Measurements from ENCODE around the gene SPG11.
"Not testable (repeated sequence)": the region's sequence is repeated elsewhere in the genome, so short reads cannot be mapped to it uniquely, and the experiment has no call there.

SPG11 gene

GRCh38 chr15:44663410-44664308 is at the start of gene SPG11:
Gene SPG11, minus strand, starts transcription at chr15:44663662. Its CDS starts 15 bp downstream, at chr15:44663647.
- H3K4me1 ChIP-seq (ENCODE audit: insufficient read depth, low read length) = peaks cover 17% of the 10 kb centered on the region
- peak within 1 kb of the TSS; percentile 98 to 99 for H3K4me3 ChIP-seq (ENCODE audit: low read depth in 1 of 2, low read length in 2 of 2)
- H3K9me3 ChIP-seq (ENCODE audit: low read length) = no peaks in the 10 kb centered on the region
- H3K36me3 ChIP-seq (ENCODE audit: insufficient read depth, low read length) = peaks cover 8% of the 10 kb centered on the region
- H3K27me3 ChIP-seq (ENCODE audit: control insufficient read depth in 1 of 2, insufficient read depth in 2 of 2, low read length in 2 of 2) = no peaks in the 10 kb centered on the region
- peak within 1 kb of the TSS; percentile 94 for H3K9ac ChIP-seq (ENCODE audit: low read length)
- H3K27ac ChIP-seq (ENCODE audit: low read depth, low read length) = peak within 1 kb of the TSS; percentile 95

- Histone ChIP-seq H3K4me3 (ENCODE audit: low read depth in 1 of 2, low read length in 2 of 2) (peak overlapping the region; percentile 89 to 98), H3K27ac (ENCODE audit: low read depth, low read length) (peak overlapping the region; percentile 100), H3K36me3 (ENCODE audit: insufficient read depth, low read length) (peaks cover 25% of the 10 kb centered on the region), H3K27me3 (ENCODE audit: control insufficient read depth in 1 of 2, insufficient read depth in 2 of 2, low read length in 2 of 2) (no peaks in the 10 kb centered on the region), H3K9me3 (ENCODE audit: low read length) (no peaks in the 10 kb centered on the region), H3K4me1 (ENCODE audit: insufficient read depth, low read length) (peaks cover 20% of the 10 kb centered on the region), H3K9ac (ENCODE audit: low read length) (peak overlapping the region; percentile 92)
Measured at GRCh38 chr15:44712346-44713005, 49.0 kb upstream of the SPG11 start.

- Histone ChIP-seq H3K9me3 (ENCODE audit: low read length) (no peaks in the 10 kb centered on the region), H3K27me3 (ENCODE audit: control insufficient read depth in 1 of 2, insufficient read depth in 2 of 2, low read length in 2 of 2) (no peaks in the 10 kb centered on the region), H3K4me3 (ENCODE audit: low read depth in 1 of 2, low read length in 2 of 2) (peak overlapping the region; percentile 89 to 98), H3K4me1 (ENCODE audit: insufficient read depth, low read length) (peaks cover 20% of the 10 kb centered on the region), H3K9ac (ENCODE audit: low read length) (peak overlapping the region; percentile 92), H3K27ac (ENCODE audit: low read depth, low read length) (peak overlapping the region; percentile 100), H3K36me3 (ENCODE audit: insufficient read depth, low read length) (peaks cover 19% of the 10 kb centered on the region)
Measured at GRCh38 chr15:44711743-44712345, 48.4 kb upstream of the SPG11 start.

- peaks cover 20% of the 10 kb centered on the region for H3K4me1 ChIP-seq (ENCODE audit: insufficient read depth, low read length)
- peaks cover 13% of the 10 kb centered on the region for H3K36me3 ChIP-seq (ENCODE audit: insufficient read depth, low read length)
- H3K27me3 ChIP-seq (ENCODE audit: control insufficient read depth in 1 of 2, insufficient read depth in 2 of 2, low read length in 2 of 2) = no peaks in the 10 kb centered on the region
- H3K4me3 ChIP-seq (ENCODE audit: low read depth in 1 of 2, low read length in 2 of 2) = peak within 1 kb of the TSS; percentile 89 to 98
- peak within 1 kb of the TSS; percentile 100 for H3K27ac ChIP-seq (ENCODE audit: low read depth, low read length)
- H3K9me3 ChIP-seq (ENCODE audit: low read length) = no peaks in the 10 kb centered on the region
- peak within 1 kb of the TSS; percentile 92 for H3K9ac ChIP-seq (ENCODE audit: low read length)
Measured at GRCh38 chr15:44711096-44711742, 47.8 kb upstream of the SPG11 start, which contains the start of the genes B2M and PATL2. Gene B2M, plus strand, starts transcription at chr15:44711517. Its CDS starts 30 bp downstream, at chr15:44711547. Gene PATL2, minus strand, starts transcription at chr15:44711323. Its CDS starts 34,833 bp downstream, at chr15:44676490.

- H3K9ac ChIP-seq (ENCODE audit: low read length) = peak overlapping the region; percentile 92
- H3K4me3 ChIP-seq (ENCODE audit: low read depth in 1 of 2, low read length in 2 of 2) = peak overlapping the region; percentile 89 to 98
- peaks cover 20% of the 10 kb centered on the region for H3K4me1 ChIP-seq (ENCODE audit: insufficient read depth, low read length)
- peaks cover 5% of the 10 kb centered on the region for H3K36me3 ChIP-seq (ENCODE audit: insufficient read depth, low read length)
- H3K9me3 ChIP-seq (ENCODE audit: low read length) = no peaks in the 10 kb centered on the region
- peak overlapping the region; percentile 100 for H3K27ac ChIP-seq (ENCODE audit: low read depth, low read length)
- no peaks in the 10 kb centered on the region for H3K27me3 ChIP-seq (ENCODE audit: control insufficient read depth in 1 of 2, insufficient read depth in 2 of 2, low read length in 2 of 2)
Measured at GRCh38 chr15:44710236-44711095, 47.0 kb upstream of the SPG11 start.

- Histone ChIP-seq H3K4me1 (ENCODE audit: insufficient read depth, low read length) (peaks cover 4% of the 10 kb centered on the region), H3K27ac (ENCODE audit: low read depth, low read length) (no peak overlapping the region), H3K9ac (ENCODE audit: low read length) (no peak overlapping the region)
Measured at GRCh38 chr15:44706946-44707636, 43.6 kb upstream of the SPG11 start.

GRCh38 chr15:44706401-44706800 is 42.9 kb upstream of the SPG11 start:
- no peak overlapping the region for H3K9ac ChIP-seq (ENCODE audit: low read length)
- no peaks in the 10 kb centered on the region for H3K36me3 ChIP-seq (ENCODE audit: insufficient read depth, low read length)
- peaks cover 4% of the 10 kb centered on the region for H3K4me1 ChIP-seq (ENCODE audit: insufficient read depth, low read length)

More at GRCh38 chr15:44706946-44707636, 43.6 kb upstream of the SPG11 start:
- no peaks in the 10 kb centered on the region for H3K9me3 ChIP-seq (ENCODE audit: low read length)
- no peaks in the 10 kb centered on the region for H3K27me3 ChIP-seq (ENCODE audit: control insufficient read depth in 1 of 2, insufficient read depth in 2 of 2, low read length in 2 of 2)
- H3K4me3 ChIP-seq (ENCODE audit: low read depth in 1 of 2, low read length in 2 of 2) = no peak overlapping the region
- no peaks in the 10 kb centered on the region for H3K36me3 ChIP-seq (ENCODE audit: insufficient read depth, low read length)

GRCh38 chr15:44705986-44706385 is 42.5 kb upstream of the SPG11 start:
- peaks cover 4% of the 10 kb centered on the region for H3K4me1 ChIP-seq (ENCODE audit: insufficient read depth, low read length)
- no peaks in the 10 kb centered on the region for H3K36me3 ChIP-seq (ENCODE audit: insufficient read depth, low read length)
- H3K27ac ChIP-seq (ENCODE audit: low read depth, low read length) = no peak overlapping the region
- no peaks in the 10 kb centered on the region for H3K27me3 ChIP-seq (ENCODE audit: control insufficient read depth in 1 of 2, insufficient read depth in 2 of 2, low read length in 2 of 2)
- H3K4me3 ChIP-seq (ENCODE audit: low read depth in 1 of 2, low read length in 2 of 2) = no peak overlapping the region
- no peak overlapping the region for H3K9ac ChIP-seq (ENCODE audit: low read length)
- H3K9me3 ChIP-seq (ENCODE audit: low read length) = no peaks in the 10 kb centered on the region

More at GRCh38 chr15:44706401-44706800, 42.9 kb upstream of the SPG11 start:
- H3K27ac ChIP-seq (ENCODE audit: low read depth, low read length) = no peak overlapping the region
- no peaks in the 10 kb centered on the region for H3K9me3 ChIP-seq (ENCODE audit: low read length)
- no peak overlapping the region for H3K4me3 ChIP-seq (ENCODE audit: low read depth in 1 of 2, low read length in 2 of 2)
- H3K27me3 ChIP-seq (ENCODE audit: control insufficient read depth in 1 of 2, insufficient read depth in 2 of 2, low read length in 2 of 2) = no peaks in the 10 kb centered on the region

- H3K27ac ChIP-seq (ENCODE audit: low read depth, low read length); H3K27me3 ChIP-seq (ENCODE audit: control insufficient read depth in 1 of 2, insufficient read depth in 2 of 2, low read length in 2 of 2); H3K4me1 ChIP-seq (ENCODE audit: insufficient read depth, low read length); H3K4me3 ChIP-seq (ENCODE audit: low read depth in 1 of 2, low read length in 2 of 2); H3K36me3 ChIP-seq (ENCODE audit: insufficient read depth, low read length); H3K9ac ChIP-seq (ENCODE audit: low read length); H3K9me3 ChIP-seq (ENCODE audit: low read length): not testable (repeated sequence)
Measured at GRCh38 chr15:44700676-44701075, 37.2 kb upstream of the SPG11 start.

GRCh38 chr15:44698641-44699040 is 35.2 kb upstream of the SPG11 start:
- no peaks in the 10 kb centered on the region for H3K36me3 ChIP-seq (ENCODE audit: insufficient read depth, low read length)
- H3K9me3 ChIP-seq (ENCODE audit: low read length) = no peaks in the 10 kb centered on the region
- H3K4me3 ChIP-seq (ENCODE audit: low read depth in 1 of 2, low read length in 2 of 2) = no peak overlapping the region
- H3K4me1 ChIP-seq (ENCODE audit: insufficient read depth, low read length) = no peaks in the 10 kb centered on the region
- H3K27ac ChIP-seq (ENCODE audit: low read depth, low read length) = no peak overlapping the region
- no peaks in the 10 kb centered on the region for H3K27me3 ChIP-seq (ENCODE audit: control insufficient read depth in 1 of 2, insufficient read depth in 2 of 2, low read length in 2 of 2)
- no peak overlapping the region for H3K9ac ChIP-seq (ENCODE audit: low read length)

All from muscle layer of colon (tissue), 2 donors.